Neural crest cell (in vitro differentiated cells): ENCODE measurements around the gene MARCO. TPM values are rescaled to one million over a fixed set of nuclear protein-coding genes. Genes with fewer than 3 reads are reported as not detected.
A peak's percentile ranks its signal among the peaks of the same experiment; 100 is the strongest.
"Not testable (repeated sequence)": the region's sequence is repeated elsewhere in the genome, so short reads cannot be mapped to it uniquely, and the experiment has no call there.

Experiments
- DNase-seq: peaks from one replicate; pipeline ENCODE4 v3.0.0; 2021; ENCODE audit warnings: low read depth, mixed read lengths, low spot score
- H3K27ac Mint-ChIP-seq: one replicate; pipeline ENCODE4 v1.8.0; 2021; ENCODE audit warnings: mild to moderate bottlenecking, mixed read lengths; ENCODE audit not compliant: unreplicated experiment
- H3K27me3 Mint-ChIP-seq: 2 replicates; pipeline ENCODE4 v1.8.0; 2021; ENCODE audit warnings: low read depth, mild to moderate bottlenecking, mixed read lengths
- H3K36me3 Mint-ChIP-seq: 2 replicates; pipeline ENCODE4 v1.8.0; 2021; ENCODE audit warnings: low read depth, mild to moderate bottlenecking, mixed read lengths
- H3K4me1 Mint-ChIP-seq: 2 replicates; pipeline ENCODE4 v1.8.0; 2021; ENCODE audit warnings: mixed read lengths
- H3K4me3 Mint-ChIP-seq: one replicate; pipeline ENCODE4 v1.8.0; 2021; ENCODE audit warnings: mild to moderate bottlenecking, mixed read lengths
- H3K9me3 Mint-ChIP-seq: 2 replicates; pipeline ENCODE4 v1.8.0; 2021; ENCODE audit warnings: mixed read lengths
- total RNA-seq: library from RNA; stranded (reverse); gene quantifications from 2 replicates; pipeline ENCODE4 v1.2.1, GENCODE V29; 2021
- TF ChIP-seq, protein P1 (sequence below): fragments of 200-600 bp; sonication (generic); conservative IDR thresholded peaks from 2 replicates; pipeline ENCODE4 v1.5.0; 2021; ENCODE audit warnings: antibody characterized with exemption, mild to moderate bottlenecking

Gene MARCO
- total RNA-seq, 1 donor from 2014 or later, result 0.54 TPM

DNA sequence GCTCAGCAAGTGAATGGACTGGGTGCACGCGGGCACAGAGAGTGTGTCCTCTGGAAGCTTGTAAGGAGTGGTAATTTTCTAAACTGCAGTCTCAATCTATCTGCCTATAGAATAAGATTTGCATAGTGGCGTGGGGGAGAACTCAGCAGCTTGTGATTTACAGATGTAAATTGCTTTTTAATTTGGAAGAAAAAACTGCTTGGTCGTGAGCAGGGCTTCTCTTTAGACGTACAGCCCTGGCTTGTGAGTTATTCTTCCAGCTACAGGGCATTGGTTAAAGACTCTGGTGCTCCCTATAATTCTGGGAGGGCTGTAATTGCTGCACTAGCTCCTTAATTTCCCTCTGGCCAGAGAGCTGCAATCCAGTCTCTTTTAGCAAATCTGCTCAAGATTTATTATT is 84.9 kb downstream of the MARCO start:
- no peak overlapping the region for H3K27ac Mint-ChIP-seq
- TF ChIP-seq, protein P1, sequence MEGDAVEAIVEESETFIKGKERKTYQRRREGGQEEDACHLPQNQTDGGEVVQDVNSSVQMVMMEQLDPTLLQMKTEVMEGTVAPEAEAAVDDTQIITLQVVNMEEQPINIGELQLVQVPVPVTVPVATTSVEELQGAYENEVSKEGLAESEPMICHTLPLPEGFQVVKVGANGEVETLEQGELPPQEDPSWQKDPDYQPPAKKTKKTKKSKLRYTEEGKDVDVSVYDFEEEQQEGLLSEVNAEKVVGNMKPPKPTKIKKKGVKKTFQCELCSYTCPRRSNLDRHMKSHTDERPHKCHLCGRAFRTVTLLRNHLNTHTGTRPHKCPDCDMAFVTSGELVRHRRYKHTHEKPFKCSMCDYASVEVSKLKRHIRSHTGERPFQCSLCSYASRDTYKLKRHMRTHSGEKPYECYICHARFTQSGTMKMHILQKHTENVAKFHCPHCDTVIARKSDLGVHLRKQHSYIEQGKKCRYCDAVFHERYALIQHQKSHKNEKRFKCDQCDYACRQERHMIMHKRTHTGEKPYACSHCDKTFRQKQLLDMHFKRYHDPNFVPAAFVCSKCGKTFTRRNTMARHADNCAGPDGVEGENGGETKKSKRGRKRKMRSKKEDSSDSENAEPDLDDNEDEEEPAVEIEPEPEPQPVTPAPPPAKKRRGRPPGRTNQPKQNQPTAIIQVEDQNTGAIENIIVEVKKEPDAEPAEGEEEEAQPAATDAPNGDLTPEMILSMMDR, result no peak
- H3K36me3 Mint-ChIP-seq, result no peaks in the 10 kb centered on the region
- DNase-seq, result no peak
- H3K4me1 Mint-ChIP-seq, result no peaks in the 10 kb centered on the region
- H3K9me3 Mint-ChIP-seq, result no peaks in the 10 kb centered on the region
- H3K4me3 Mint-ChIP-seq, result no peak overlapping the region
- H3K27me3 Mint-ChIP-seq, result peaks cover 33% of the 10 kb centered on the region

DNA sequence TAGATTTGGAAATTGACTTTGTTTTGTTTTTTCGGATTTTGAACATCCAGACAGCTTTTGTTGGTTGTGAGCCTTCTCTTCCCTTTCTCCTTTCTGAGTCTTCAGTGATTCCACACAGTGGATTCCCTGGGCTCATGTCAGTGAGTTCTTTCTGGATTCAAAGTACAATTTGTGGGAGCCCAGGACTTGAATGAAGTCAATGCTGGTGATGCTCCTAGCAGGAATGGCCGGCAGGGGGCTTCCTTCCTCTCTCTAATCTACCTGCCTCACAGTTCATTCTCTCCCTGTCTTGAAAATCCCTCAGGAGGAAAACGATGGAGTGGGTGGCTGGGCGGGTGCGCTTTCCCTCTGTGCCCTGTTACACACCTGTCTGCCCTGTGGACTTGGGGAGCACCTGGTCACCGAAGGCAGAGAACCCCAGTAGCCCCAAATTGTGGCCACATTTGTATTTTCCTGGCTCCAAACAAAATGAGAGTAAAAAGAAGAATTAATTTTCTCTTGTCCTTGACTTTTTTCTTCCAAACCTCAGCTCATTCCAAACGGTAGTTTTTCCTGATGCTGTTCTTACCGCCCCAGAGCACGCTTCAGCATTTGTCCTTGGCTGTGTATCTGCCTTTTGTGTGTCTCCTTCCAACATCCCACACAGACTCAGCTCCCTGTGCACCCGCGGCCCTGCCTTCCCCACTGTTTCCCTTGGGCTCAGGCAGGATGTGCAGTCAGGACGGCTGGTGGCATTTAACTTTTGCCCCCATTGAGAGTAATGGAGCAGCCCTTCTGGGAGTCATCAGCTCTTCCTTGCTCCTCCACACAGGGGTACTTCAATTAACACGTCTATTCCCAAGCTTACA is 86.6 kb downstream of the MARCO start:
- peak; percentile 25 for DNase-seq
- H3K9me3 Mint-ChIP-seq, result no peaks in the 10 kb centered on the region
- peaks cover 2% of the 10 kb centered on the region for H3K36me3 Mint-ChIP-seq
- H3K4me3 Mint-ChIP-seq, result no peak overlapping the region
- no peaks in the 10 kb centered on the region for H3K4me1 Mint-ChIP-seq
- peaks cover 38% of the 10 kb centered on the region for H3K27me3 Mint-ChIP-seq
- TF ChIP-seq, protein P1, result peak; percentile 67
- H3K27ac Mint-ChIP-seq, result no peak overlapping the region

DNA sequence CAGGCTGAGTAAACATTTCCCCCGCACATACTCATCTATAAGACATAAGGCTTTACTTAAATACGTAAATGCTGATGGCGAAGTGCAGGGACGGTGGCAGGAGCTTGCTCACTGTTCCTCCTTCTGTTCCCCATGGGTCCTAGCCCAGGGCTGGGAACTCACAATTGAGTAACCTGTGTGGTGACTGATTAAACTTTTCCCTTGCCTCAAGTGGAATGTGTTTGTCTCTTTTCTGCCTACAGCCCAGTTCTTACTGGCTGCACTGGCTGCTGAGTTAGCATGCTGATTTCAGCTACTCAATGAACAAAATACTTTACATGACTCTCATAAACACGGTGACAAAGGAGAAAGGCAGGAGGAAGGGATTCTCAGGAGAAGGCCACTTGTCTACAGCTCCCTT is 87.3 kb downstream of the MARCO start:
- Mint-ChIP-seq H3K4me3 (no peak overlapping the region), H3K27ac (no peak overlapping the region), H3K9me3 (no peaks in the 10 kb centered on the region), H3K4me1 (no peaks in the 10 kb centered on the region), H3K36me3 (peaks cover 2% of the 10 kb centered on the region), H3K27me3 (peaks cover 42% of the 10 kb centered on the region)
- TF ChIP-seq, protein P1, result no peak
- DNase-seq, result no peak

DNA sequence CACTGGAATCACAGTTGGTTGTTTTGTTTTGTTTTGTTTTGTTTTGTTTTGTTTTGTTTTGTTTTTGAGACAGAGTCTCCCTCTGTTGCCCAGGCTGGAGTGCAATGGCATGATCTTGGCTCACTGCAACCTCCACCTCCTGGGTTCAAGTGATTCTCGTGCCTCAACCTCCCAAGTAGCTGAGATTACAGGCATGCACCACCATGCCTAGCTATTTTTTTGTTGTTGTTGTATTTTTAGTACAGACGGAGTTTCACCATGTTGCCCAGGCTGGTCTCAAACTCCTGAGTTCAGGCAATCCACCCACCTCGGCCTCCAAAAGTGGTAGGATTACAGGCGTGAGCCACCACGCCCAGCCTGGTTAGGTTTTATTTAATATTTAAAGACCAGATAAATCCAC is 95.9 kb downstream of the MARCO start:
- DNase-seq, H3K4me3 Mint-ChIP-seq, H3K9me3 Mint-ChIP-seq, H3K36me3 Mint-ChIP-seq, H3K27ac Mint-ChIP-seq, H3K4me1 Mint-ChIP-seq: not testable (repeated sequence)
- peaks cover 71% of the 10 kb centered on the region for H3K27me3 Mint-ChIP-seq

DNA sequence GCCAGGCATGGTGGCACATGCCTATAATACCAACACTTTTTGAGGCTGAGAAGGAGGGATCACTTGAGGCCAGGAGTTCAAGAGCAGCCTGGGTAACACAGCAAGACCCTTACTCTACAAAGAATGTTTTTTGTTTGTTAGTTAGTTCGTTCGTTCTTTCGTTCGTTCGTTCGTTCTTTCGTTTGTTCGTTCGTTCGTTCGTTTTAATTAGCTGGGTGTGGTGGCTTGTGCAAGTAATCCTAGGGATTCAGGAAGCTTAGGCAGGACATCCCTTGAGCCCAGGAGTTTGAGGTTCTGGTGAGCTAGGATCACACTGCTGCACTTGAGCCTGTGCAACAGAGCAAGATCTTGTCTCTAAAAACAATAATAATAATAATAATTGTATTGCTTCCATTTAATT is 98.7 kb downstream of the MARCO start:
- H3K4me3 Mint-ChIP-seq, result no peak overlapping the region
- no peak overlapping the region for H3K27ac Mint-ChIP-seq
- peaks cover 3% of the 10 kb centered on the region for H3K9me3 Mint-ChIP-seq
- TF ChIP-seq, protein P1, result no peak
- H3K36me3 Mint-ChIP-seq, result no peaks in the 10 kb centered on the region
- no peaks in the 10 kb centered on the region for H3K4me1 Mint-ChIP-seq
- H3K27me3 Mint-ChIP-seq, result peaks cover 70% of the 10 kb centered on the region
- DNase-seq, result no peak

Other genes with a start within 250 kb of the MARCO start
- 12.6 and 13.9 TPM in 2 replicates for gene EN1, start 94.5 kb upstream of the MARCO start, total RNA-seq
- gene C1QL2, start 216.6 kb downstream of the MARCO start, total RNA-seq, result 0.14 TPM in 1 of 2 replicates, not detected in the other